Right hindlimb (tissue), 1 donor: ENCODE data around the gene HSD17B14.
"Not testable (repeated sequence)": the region's sequence is repeated elsewhere in the genome, so short reads cannot be mapped to it uniquely, and the experiment has no call there.

ENCODE experiments used
- DNase-seq: peaks from one replicate; pipeline ENCODE4 v3.0.0-alpha.2; 2018

The HSD17B14 gene

DNA sequence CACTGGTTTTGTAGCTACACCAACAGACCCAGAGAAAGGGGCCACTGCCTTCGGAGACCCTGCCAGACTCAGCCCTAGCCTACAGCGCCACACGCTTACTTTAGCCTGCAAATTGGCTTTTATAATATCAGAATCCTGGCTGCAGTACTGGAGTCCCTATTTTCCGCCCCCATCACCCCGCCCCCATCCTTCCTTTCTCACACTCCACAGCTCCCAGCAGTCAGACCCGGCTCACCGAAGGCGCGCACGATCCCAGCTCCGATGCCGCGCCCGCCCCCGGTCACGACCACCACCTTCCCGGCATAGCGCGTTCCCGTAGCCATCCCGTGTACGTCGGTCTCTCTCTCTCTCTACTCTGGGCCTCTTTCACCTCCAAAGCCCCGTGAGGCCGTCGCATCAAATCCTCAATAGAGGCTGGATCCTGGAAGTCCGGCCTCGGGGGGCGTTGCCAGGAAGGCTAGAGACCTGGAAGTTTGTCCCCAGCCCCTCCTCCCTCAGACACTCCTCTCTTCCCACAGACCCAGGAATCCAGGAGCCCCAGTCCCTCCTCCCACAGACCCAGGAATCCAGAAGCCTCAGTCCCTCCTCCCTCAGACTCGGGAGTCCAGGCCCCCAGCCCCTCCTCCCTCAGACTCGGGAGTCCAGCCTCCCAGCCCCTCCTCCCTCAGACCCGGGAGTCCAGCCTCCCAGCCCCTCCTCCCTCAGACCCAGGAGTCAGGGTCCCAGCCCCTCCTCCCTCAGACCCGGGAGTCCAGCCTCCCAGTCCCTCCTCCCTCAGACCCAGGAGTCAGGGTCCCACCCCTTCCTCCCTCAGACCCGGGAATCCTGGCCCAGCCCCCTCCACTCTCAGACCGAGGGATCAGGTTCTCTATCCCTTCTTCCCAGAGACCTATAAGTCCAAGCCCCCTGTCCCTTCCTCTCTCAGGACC is at the start of gene HSD17B14:
Gene HSD17B14, minus strand, starts transcription at position 403 of the 929 bp plus-strand sequence. Its CDS starts 80 bp downstream, at position 323.
- peak; percentile 69 for DNase-seq

DNA sequence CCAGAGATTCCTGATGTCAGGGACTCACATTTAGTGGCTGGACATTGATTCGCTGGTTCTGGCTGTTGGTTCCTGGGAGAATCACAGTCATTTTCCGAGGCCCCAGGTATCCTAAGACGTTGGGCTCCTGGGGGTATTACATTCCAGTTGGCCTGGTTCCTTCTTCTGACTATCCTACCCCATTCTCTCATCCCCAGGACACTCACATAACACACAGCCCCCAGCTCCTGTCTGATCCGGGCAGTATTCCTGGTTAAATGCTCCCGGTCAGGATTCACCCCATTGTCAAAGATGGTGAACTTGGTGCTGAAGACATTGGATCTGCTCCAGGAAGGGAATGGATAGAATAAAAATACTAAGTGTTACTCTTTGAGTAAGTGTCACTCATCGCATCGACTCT is 47.4 kb upstream of the HSD17B14 start:
- DNase-seq, result no peak

DNA sequence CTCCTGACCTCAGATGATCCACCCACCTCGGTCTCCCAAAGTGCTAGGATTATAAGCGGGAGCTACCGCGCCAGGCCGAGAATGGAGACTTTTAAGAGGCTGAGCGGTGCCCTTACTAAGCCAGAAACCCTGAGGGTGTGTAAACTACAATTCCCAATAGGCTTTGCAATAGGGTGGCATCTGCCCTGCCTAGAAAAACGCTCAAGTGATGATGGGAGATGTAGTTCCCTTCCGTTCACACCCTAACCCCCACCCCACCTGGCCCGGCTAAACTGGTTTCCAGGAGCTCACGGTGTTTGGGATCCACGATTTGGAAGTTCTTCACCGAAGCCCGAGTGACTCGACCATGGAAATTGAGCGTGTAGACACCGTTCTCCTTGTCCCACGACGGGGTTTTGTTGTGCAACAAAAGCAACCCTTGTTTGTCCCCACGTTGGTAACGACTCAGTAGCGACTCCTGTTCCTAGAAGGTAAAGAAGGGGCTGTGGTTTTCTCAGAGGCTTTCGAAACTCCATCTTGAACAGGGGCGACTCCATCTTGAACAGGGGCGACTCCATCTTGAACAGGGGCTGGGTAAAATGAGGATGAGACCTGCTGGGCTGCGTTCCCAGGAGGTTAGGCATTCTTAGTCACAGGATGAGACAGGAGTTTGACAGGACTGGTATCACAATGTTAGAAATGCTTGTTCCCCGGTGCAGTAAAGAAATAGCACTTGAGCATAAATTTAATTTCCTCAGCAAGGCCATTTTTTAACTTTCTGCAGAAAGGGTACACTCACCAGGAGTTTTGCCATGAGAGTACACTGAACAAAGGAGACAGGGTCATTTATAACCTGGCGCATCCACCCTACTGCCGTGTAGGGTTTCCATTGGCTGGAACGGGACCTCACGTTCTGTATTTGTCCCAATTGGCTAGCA is 45.7 kb upstream of the HSD17B14 start:
- DNase-seq, result no peak

DNA sequence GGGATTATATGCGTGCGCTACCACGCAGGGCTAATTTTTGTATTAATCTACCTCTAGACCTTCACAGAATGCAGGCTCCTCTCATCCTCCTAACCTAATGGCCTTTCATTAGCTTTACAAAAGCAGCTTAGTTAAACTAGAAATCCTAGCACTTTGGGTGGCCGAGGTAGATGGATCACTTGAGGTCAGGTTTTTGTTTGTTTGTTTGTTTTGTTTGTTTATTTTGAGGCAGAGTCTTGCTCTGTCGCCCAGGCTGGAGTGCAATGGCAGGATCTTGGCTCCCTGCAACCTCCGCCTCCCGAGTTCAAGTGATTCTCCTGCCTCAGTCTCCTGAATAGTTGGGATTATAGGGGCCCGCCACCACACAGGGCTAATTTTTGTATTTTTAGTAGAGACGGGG is 43.4 kb upstream of the HSD17B14 start:
- DNase-seq, result not testable (repeated sequence)

DNA sequence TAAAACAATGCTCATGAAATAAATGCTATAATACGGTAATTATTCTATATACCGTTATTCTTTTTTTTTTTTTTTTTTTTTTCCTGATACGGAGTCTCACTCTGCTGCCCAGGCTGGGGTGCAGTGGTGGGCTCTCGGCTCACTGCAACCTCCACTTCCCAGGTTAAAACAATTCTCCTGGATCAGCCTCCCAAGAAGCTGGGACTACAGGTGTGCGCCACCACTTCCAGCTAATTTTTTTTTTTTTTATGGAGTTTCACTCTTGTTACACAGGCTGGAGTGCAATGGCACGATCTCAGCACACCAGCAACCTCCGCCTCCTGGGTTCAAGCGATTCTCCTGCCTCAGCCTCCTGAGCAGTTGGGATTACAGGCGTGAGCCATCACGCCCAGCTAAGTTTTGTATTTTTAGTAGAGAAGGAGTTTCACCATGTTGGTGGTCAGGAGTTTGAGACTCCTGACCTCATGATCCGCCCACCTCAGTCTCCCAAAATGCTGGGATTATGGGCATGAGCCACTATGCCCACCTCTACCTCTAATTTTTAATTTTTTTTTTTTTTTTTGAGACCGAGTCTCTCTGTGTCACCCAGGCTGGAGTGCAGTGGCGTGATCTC is 42.8 kb upstream of the HSD17B14 start:
- DNase-seq, result no peak

DNA sequence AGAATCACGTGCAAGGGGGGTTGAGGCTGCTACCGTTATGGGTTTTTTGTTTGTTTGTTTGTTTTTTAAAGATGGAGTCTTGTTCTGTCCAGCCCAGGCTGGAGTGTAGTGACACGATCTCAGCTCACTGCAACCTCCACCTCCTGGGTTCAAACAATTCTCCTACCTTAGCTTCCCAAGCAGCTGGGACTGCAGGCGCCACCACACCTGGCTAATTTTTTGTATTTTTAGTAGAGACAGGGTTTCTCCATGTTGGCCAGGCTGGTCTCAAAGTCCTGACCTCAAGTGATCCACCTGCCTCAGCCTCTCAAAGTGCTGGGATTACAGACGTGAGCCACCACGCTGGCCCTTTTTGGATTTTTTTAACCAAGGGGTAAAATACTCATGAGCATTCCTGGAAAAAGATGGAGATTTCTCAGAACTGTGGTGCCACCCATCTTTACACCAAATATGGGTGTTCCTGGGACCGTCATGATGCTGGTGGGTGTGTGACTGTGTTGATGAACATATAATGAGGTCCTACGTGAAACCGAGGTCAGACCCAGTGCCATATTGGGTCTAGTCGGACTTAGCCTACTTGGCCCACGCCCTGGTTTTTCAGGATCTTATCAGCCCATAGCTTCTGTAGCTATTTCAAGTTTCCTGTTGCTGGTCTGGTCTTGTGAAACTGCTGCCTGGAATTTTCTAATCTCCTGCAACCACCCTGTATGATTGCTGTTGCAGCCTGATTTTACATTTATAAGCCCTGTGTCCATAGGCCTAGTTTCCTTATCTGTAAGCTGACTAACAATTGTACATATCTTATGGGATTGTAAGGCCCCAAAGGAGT is 42.1 kb upstream of the HSD17B14 start:
- no peak for DNase-seq

DNA sequence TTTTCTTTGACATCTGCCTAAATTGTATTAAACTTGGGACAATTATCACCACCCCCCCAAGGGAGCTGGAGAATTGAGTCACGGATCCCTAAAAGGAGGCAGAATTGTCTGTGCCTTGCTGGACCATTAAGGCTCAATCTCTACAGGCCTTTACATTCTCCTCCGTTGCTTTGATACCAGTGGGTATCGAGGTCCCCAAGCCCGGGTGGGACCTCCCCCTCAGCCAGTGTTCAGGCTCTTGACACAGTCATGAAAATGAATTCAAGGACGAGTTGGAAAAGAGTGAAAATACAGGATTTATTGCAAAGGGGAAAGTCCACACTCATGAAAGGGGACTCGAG is 41.5 kb upstream of the HSD17B14 start:
- DNase-seq, result no peak

DNA sequence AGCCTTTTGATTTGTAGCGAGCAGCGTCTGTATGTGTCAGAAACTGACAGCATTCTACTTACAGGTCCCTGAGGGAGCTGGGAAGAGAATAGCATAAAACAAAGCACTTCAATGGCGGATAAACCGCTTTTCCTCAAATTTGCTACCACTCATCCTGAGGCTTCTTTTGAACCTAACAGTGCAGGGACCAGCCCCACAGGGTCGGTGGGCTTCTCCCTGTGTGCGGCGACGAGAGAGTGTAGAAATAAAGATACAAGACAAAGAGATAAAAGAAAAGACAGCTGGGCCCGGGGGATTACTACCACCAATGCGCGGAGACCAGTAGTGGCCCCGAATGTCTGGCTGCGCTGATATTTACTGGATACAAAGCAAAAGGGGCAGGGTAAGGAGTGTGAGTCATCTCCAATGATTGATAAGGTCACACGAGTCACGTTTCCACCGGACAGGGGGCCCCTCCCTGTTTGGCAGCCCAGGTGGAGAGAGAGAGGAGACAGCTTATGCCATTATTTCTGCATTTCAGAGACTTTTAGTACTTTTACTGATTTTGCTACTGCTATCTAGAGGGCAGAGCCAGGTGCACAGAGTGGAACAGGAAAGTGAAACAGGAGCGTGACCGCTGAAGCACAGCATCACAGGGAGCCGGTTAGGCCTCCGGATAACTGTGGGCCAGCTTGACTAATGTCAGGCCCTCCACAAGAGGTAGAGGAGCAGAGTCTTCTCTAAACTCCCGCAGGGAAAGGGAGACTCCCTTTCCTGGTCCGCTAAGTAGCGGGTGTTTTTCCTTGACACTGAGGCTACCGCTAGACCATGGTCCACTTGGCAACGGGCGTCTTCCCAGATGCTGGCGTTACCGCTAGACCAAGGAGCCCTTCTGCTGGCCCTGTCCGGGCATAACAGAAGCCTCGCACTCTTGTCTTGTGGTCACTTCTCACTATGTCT is 40.0 kb upstream of the HSD17B14 start:
- DNase-seq, result not testable (repeated sequence)

DNA sequence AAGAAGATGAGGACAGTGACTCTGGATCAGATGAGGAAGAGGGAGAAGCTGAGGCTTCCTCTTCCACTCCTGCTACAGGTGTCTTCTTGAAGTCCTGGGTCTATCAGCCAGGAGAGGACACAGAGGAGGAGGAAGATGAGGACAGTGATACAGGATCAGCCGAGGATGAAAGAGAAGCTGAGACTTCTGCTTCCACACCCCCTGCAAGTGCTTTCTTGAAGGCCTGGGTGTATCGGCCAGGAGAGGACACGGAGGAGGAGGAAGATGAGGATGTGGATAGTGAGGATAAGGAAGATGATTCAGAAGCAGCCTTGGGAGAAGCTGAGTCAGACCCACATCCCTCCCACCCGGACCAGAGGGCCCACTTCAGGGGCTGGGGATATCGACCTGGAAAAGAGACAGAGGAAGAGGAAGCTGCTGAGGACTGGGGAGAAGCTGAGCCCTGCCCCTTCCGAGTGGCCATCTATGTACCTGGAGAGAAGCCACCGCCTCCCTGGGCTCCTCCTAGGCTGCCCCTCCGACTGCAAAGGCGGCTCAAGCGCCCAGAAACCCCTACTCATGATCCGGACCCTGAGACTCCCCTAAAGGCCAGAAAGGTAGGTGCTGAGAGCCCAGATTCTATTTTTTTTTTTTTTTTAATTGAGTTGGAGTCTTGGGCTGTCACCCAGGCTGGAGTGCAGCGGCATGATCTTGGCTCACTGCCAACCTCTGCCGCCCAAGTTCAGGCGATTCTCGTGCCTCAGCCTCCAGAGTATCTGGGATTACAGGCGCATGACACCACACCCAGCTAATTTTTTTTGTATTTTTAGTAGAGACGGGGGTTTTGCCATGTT is 38.2 kb upstream of the HSD17B14 start:
- DNase-seq, result peak; percentile 34

DNA sequence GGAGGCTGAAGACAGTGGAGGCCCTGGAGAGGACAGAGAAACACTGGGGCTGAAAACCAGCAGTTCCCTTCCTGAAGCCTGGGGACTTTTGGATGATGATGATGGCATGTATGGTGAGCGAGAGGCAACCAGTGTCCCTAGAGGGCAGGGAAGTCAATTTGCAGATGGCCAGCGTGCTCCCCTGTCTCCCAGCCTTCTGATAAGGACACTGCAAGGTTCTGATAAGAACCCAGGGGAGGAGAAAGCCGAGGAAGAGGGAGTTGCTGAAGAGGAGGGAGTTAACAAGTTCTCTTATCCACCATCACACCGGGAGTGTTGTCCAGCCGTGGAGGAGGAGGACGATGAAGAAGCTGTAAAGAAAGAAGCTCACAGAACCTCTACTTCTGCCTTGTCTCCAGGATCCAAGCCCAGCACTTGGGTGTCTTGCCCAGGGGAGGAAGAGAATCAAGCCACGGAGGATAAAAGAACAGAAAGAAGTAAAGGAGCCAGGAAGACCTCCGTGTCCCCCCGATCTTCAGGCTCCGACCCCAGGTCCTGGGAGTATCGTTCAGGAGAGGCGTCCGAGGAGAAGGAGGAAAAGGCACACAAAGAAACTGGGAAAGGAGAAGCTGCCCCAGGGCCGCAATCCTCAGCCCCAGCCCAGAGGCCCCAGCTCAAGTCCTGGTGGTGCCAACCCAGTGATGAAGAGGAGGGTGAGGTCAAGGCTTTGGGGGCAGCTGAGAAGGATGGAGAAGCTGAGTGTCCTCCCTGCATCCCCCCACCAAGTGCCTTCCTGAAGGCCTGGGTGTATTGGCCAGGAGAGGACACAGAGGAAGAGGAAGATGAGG is 37.4 kb upstream of the HSD17B14 start:
- no peak for DNase-seq

DNA sequence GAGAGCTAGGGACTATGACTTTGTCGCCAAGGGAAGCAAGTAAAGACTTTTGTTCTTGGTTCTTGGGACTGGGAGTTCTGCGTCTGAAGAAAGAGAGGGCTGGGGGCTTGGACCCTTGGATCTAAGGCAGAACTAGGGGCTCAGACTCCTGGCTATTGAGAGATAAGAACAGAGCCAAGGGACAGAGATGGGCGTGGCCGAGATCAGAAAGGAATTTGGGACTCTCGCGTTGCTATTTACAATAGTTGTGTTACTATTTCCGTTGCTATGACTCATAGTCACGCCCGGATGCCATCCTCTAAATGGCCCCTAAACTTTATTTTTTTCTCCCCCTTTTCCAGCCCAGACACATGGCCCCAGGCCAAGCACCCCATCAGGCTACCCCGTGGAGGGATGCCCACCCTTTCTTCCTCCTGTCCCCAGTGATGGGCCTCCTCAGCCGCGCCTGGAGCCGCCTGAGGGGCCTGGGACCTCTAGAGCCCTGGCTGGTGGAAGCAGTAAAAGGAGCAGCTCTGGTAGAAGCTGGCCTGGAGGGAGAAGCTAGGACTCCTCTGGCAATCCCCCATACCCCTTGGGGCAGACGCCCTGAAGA is 36.7 kb upstream of the HSD17B14 start:
- peak; percentile 87 for DNase-seq

DNA sequence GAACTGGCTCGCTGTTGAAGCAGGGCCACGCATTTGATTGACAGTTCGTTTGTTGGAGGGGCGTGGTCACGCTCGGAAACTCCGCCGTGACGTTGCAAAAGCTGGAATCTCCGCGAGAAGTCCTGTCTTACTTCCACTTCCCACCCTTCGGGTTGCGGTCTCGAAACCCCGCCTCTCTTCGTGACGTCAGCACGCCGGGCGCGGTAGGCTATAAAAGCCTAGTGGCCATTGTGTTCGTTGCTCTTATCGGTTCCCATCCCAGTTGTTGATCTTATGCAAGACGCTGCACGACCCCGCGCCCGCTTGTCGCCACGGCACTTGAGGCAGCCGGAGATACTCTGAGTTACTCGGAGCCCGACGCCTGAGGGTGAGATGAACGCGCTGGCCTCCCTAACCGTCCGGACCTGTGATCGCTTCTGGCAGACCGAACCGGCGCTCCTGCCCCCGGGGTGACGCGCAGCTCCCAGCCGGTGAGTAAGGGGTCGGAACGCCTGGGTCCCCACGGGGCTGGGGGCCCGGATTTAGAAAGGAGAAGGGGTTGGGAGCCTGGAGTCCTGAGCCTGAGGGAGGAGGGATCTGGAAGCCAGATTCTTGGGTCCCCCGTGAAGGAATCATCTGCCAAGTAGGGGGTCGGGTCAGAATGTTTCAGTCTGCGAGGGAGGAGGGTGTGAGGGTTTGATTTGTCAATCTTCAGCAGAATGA is 36.0 kb upstream of the HSD17B14 start, which contains the start of gene PPP1R15A:
Gene PPP1R15A, plus strand, starts transcription at position 240 of the 702 bp plus-strand sequence. CDS start 813 bp downstream, outside the sequence.
- peak; percentile 99 for DNase-seq

DNA sequence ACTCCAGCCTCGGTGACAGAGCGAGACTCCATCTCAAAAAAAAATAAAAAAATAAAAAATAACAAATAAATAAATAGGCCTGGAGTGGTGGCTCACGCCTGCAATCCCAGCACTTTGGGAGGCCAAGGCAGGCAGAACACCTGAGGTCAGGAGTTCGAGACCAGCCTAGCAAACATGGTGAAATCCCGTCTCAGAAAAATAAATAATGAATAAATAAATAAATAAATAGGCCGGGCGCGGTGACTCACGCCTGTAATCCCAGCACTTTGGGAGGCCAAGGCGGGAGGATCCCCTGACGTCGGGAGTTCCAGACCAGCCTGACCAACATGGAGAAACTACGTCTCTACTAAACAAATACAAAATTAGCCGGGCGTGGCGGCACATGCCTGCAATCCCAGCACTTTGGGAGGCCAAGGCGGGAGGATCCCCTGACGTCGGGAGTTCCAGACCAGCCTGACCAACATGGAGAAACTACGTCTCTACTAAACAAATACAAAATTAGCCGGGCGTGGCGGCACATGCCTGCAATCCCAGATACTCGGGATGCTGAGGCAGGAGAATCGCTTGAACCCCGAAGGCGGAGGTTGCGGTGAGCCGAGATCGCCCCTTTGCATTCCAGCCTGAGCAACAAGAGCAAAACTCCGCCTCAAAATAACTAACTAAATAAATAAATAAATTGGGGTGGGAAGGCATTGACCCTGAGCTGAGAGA is 35.3 kb upstream of the HSD17B14 start:
- not testable (repeated sequence) for DNase-seq

DNA sequence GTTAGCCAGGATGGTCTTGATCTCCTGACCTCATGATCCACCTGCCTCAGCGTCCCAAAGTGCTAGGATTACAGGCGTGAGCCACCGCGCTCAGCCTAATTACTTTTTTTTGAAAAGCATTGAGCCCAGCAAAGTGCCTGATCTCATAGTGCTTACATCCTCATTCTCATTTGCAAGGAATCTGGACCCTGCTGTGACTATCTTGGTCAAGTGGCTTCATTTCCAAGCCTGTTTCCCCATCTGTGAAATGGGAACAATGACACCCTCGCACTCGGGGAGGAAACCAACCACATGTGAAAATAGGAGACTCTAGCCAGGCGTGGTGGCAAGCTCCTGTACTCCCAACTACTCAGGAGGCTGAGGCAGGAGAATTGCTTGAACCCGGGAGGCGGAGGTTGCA is 33.8 kb upstream of the HSD17B14 start:
- no peak for DNase-seq

DNA sequence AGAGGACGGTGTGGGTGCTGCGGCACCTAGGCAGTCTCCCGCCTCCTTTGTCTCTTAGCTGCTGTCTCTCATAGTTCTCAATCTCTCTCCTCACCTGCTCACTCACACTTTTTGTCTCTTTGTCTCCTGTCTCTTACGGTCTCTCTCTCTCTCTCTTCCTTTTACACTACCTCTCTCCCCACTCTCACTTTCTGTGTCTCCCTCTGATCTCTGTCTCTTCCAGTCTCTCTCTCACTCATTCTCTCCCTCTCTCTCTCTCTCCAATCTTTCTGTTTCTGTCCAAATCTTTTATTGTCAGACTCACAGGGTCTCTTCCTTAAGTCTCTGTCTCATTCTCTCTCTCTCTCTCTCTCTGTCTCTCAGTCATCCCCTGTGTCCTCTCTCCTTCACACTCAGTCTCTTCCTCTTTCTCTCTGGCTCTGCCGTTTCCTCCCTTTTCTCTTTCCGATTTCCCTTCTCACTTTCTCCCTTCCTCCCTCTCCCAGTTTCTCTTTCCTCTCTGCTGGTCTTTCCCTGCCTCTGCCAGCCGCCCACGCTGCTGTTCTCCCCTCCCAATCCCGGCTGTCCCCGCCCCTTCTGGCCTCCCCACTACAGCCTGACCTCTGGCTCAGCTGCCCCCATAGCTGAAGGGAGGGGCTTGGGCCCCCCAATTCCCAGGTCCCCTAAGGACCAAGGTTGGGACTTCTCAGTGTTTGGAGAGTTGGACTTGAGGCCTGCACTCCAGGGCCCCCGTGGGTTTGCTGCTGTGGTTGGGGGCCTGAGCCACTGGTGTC is 32.0 kb upstream of the HSD17B14 start, which contains the start of gene PLEKHA4:
Gene PLEKHA4, minus strand, starts transcription at position 504 of the 773 bp plus-strand sequence. CDS start 997 bp downstream, outside the sequence.
- peak; percentile 91 for DNase-seq

DNA sequence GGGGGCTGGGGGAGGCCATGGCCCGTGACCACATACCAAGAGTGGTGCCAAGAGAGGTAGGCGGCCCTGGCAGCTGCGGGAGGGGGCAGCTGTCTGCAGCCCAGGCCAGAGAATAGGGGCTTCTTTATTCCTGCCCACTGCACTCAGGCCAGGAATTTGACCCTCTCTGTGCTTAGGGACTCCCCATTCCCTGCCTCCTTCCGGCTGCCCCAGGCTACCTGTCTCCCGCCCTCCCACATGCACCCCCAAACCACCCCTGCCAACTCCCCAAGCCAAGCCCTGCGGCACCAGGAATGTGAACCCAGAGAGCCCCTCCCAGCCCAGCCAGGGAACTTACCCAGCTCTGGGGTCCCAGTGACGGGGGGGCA is 31.4 kb upstream of the HSD17B14 start:
- peak; percentile 59 for DNase-seq
